IMR-90 (cell line): Measurements from ENCODE around the gene SOX6. TPM values are rescaled to one million over a fixed set of nuclear protein-coding genes. Genes with fewer than 3 reads are reported as not detected.

Source experiments
- ATAC-seq: fragments of 200-7000 bp; cut with Tn5 transposase; 2 replicates; pipeline ENCODE4 v1.9.1; 2020; ENCODE audit warnings: low read depth, mild to moderate bottlenecking, moderate library complexity
- BruUV-seq: library from RNA; stranded (reverse); fragments of 400-500 nt; replicated peaks from 2 replicates; lab custom pipeline; 2021; lab: Mats Ljungman, UMichigan
- CTCF ChIA-PET: fragments of 300-600 bp; formaldehyde crosslinking; extraction: SDS; loops from one replicate; lab custom pipeline; 2021; ENCODE audit warnings: antibody characterized with exemption; lab: Yijun Ruan, JAX
- POLR2A ChIA-PET: fragments of 300-600 bp; sonication (Branson Sonifier 250); formaldehyde crosslinking; loops from one replicate; lab custom pipeline; 2022; ENCODE audit warnings: antibody characterized with exemption; ENCODE audit not compliant: unreplicated experiment; lab: Charles Lee
- DNase-seq: peaks from one replicate; pipeline ENCODE4 v3.0.0; 2013
- H2AFZ ChIP-seq: replicated peaks from 2 replicates; pipeline ENCODE3; 2013; ENCODE audit warnings: low read length, mild to moderate bottlenecking; ENCODE audit not compliant: poor library complexity
- H2AK5ac ChIP-seq: 2 replicates; pipeline ENCODE4 v1.6.1; 2013; ENCODE audit warnings: low read depth, low read length, inconsistent platforms
- H2AK9ac ChIP-seq: replicated peaks from 2 replicates; pipeline ENCODE3; 2013; ENCODE audit warnings: mild to moderate bottlenecking, low read depth, low read length, moderate library complexity; ENCODE audit not compliant: poor library complexity
- H2BK120ac ChIP-seq: 2 replicates; pipeline ENCODE4 v1.6.1; 2013; ENCODE audit warnings: low read depth, low read length, inconsistent platforms
- H2BK15ac ChIP-seq: 3 replicates; pipeline ENCODE4 v1.6.1; 2013; ENCODE audit warnings: low read depth, low read length, inconsistent platforms
- H2BK20ac ChIP-seq: 2 replicates; pipeline ENCODE4 v1.6.1; 2013; ENCODE audit warnings: low read depth, mild to moderate bottlenecking, inconsistent platforms, low read length, moderate library complexity
- H2BK5ac ChIP-seq: 2 replicates; pipeline ENCODE4 v1.6.1; 2013; ENCODE audit warnings: mild to moderate bottlenecking, low read depth, low read length, inconsistent platforms; ENCODE audit not compliant: poor library complexity, severe bottlenecking
- H3K14ac ChIP-seq: replicated peaks from 2 replicates; pipeline ENCODE4 v1.6.1; 2013; ENCODE audit warnings: low read depth, low read length, inconsistent platforms
- H3K18ac ChIP-seq: 2 replicates; pipeline ENCODE4 v1.6.1; 2013; ENCODE audit warnings: low read depth, low read length, control low read depth
- H3K23ac ChIP-seq: 2 replicates; pipeline ENCODE4 v1.6.1; 2013; ENCODE audit warnings: low read depth, low read length, inconsistent platforms
- H3K27ac ChIP-seq: 2 replicates; pipeline ENCODE4 v1.5.1; 2013; ENCODE audit warnings: mild to moderate bottlenecking, control low read depth, low read length; ENCODE audit not compliant: insufficient read depth
- H3K27me3 ChIP-seq: 2 replicates; pipeline ENCODE4 v1.6.1; 2013; ENCODE audit warnings: low read length; ENCODE audit not compliant: control insufficient read depth, insufficient read depth
- H3K36me3 ChIP-seq: 2 replicates; pipeline ENCODE4 v1.6.1; 2013; ENCODE audit warnings: low read length, mixed read lengths; ENCODE audit not compliant: control insufficient read depth, insufficient read depth
- H3K4ac ChIP-seq: 2 replicates; pipeline ENCODE4 v1.6.1; 2013; ENCODE audit warnings: low read depth, low read length, inconsistent platforms
- H3K4me1 ChIP-seq: 2 replicates; pipeline ENCODE4 v1.6.1; 2013; ENCODE audit warnings: low read length, mixed read lengths; ENCODE audit not compliant: control insufficient read depth, insufficient read depth
- H3K4me2 ChIP-seq: 2 replicates; pipeline ENCODE4 v1.6.1; 2013; ENCODE audit warnings: low read depth, mild to moderate bottlenecking, control low read depth, low read length, moderate library complexity
- H3K4me3 ChIP-seq: 2 replicates; pipeline ENCODE4 v1.5.1; 2013; ENCODE audit warnings: low read depth, mild to moderate bottlenecking, control low read depth, low read length, moderate library complexity; ENCODE audit not compliant: insufficient read depth
- H3K56ac ChIP-seq: 2 replicates; pipeline ENCODE4 v1.6.1; 2013; ENCODE audit warnings: low read length, inconsistent platforms; ENCODE audit not compliant: insufficient read depth; ENCODE audit errors: extremely low read depth
- H3K79me1 ChIP-seq, 2 experiments: 2 replicates each; pipeline ENCODE4 v1.6.1; 2013; ENCODE audit warnings: low read length in 2 of 2, inconsistent platforms in 1 of 2, low read depth in 1 of 2
- H3K9ac ChIP-seq: 2 replicates; pipeline ENCODE4 v1.6.1; 2013; ENCODE audit warnings: low read depth, low read length, control low read depth
- H3K9me1 ChIP-seq: 2 replicates; pipeline ENCODE4 v1.6.1; 2013; ENCODE audit warnings: low read length, inconsistent platforms; ENCODE audit not compliant: insufficient read depth
- H3K9me3 ChIP-seq: 2 replicates; pipeline ENCODE4 v1.6.1; 2013; ENCODE audit warnings: low read length; ENCODE audit not compliant: control insufficient read depth, insufficient read depth
- H4K20me1 ChIP-seq: 2 replicates; pipeline ENCODE4 v1.6.1; 2013; ENCODE audit warnings: low read length, inconsistent platforms; ENCODE audit not compliant: insufficient read depth
- H4K5ac ChIP-seq: 2 replicates; pipeline ENCODE4 v1.6.1; 2013; ENCODE audit warnings: mild to moderate bottlenecking, low read depth, low read length, control low read depth
- H4K8ac ChIP-seq, 2 experiments: 2 replicates each; pipeline ENCODE4 v1.6.1; 2013; ENCODE audit warnings: low read depth in 2 of 2, low read length in 2 of 2, control low read depth in 1 of 2, inconsistent platforms in 1 of 2
- H4K91ac ChIP-seq: 2 replicates; pipeline ENCODE4 v1.6.1; 2013; ENCODE audit warnings: low read depth, low read length, inconsistent platforms; ENCODE audit not compliant: insufficient read depth
- CTCF ChIP-seq: conservative IDR thresholded peaks from 2 replicates; pipeline ENCODE4 v1.5.1; 2012; ENCODE audit warnings: mild to moderate bottlenecking, low read depth, low read length, improper control_type of control experiment
- MAZ ChIP-seq: IDR thresholded peaks from 2 replicates; pipeline ENCODE4 v1.6.1; 2012; ENCODE audit warnings: low read depth, mild to moderate bottlenecking, low read length, improper control_type of control experiment, moderate library complexity, borderline replicate concordance
- RAD21 ChIP-seq: IDR thresholded peaks from 2 replicates; pipeline ENCODE4 v1.6.1; 2012; ENCODE audit warnings: low read length, improper control_type of control experiment
- SMC3 ChIP-seq: fragments of 150-350 bp; IDR thresholded peaks from 2 replicates; pipeline ENCODE4 v1.6.1; 2016; ENCODE audit warnings: low read depth, mild to moderate bottlenecking, antibody characterized with exemption, low read length, moderate library complexity
- WGBS, 2 experiments: methylation state at CpG; one replicate each; pipeline versions ENCODE4 v1.1.5 to v1.1.7; 2013; ENCODE audit warnings: missing lambda C conversion rate in 2 of 2; ENCODE audit not compliant: insufficient read length in 1 of 2; ENCODE audit errors: extremely low coverage in 2 of 2; 5-methylcytosine and 5-hydroxymethylcytosine counted together
- dilution Hi-C: fragments of 300-500 bp; cut with HindIII; formaldehyde crosslinking; loops from one replicate; pipeline ENCODE4 v1.14.3; 2018; ENCODE audit warnings: low sequenced_read_pairs; ENCODE audit not compliant: unreplicated experiment
- in situ Hi-C: fragments of 300-500 bp; cut with MboI; formaldehyde crosslinking; loops from 3 replicates; pipeline ENCODE4 v1.14.3; 2019; ENCODE audit warnings: low sequenced_read_pairs, inconsistent platforms, mixed read lengths
- intact Hi-C: fragments of 100-400 bp; cut with micrococcal nuclease; formaldehyde crosslinking; loops from 2 replicates; pipeline ENCODE4 v1.10.0; 2022
- polyA plus RNA-seq, 3 experiments: library from polyadenylated mRNA; depleted of rRNA; stranded (reverse); fragments of >200 nt; gene quantifications; 2 replicates each; pipeline ENCODE4 v1.2.3, GENCODE V29; 2012; ENCODE audit warnings: low replicate concordance in 1 of 3
- total RNA-seq: library from RNA; depleted of rRNA; stranded (reverse); fragments of >200 nt; gene quantifications from 2 replicates; pipeline ENCODE4 v1.2.3, GENCODE V29; 2012

The SOX6 gene
- total and polyA plus RNA-seq, 2 of the 4 experiments (the other 2 are of a cell fraction) = 1.7 to 7.7 TPM

- peak overlapping the region; percentile 11; the same call in 1 of the 2 replicates for H3K56ac ChIP-seq
- peak; percentile 27; the same call in 1 of the 2 replicates for TF ChIP-seq CTCF
- peak; percentile 14; the same call in 1 of the 2 replicates for TF ChIP-seq SMC3
- TF ChIP-seq RAD21 = 0 out of 2 replicates have a peak, but pooled peaks have one; percentile 15
- TF ChIP-seq MAZ = no peak
- intact Hi-C loops (no loop called here), in situ Hi-C loops (no loop called here), dilution Hi-C loops (no loop called here)
- no peak overlapping the region for H4K5ac ChIP-seq
- peak; percentile 23 for DNase-seq
- peak overlapping the region; percentile 77 for H2AFZ ChIP-seq
- no peak overlapping the region for H2BK120ac ChIP-seq
- no peak overlapping the region for H3K4me3 ChIP-seq
- H3K9me3 ChIP-seq = no peaks in the 10 kb centered on the region
- 0 out of 3 replicates have a peak overlapping the region, but pooled peaks have one; percentile 22 for H2BK15ac ChIP-seq
- H3K23ac ChIP-seq = no peak overlapping the region
- no peak overlapping the region for H3K4ac ChIP-seq
- no peak overlapping the region; the same call in 1 of the 2 replicates for H4K91ac ChIP-seq
- BruUV-seq = no TSS peak
- H3K36me3 ChIP-seq = no peaks in the 10 kb centered on the region
- no peaks in the 10 kb centered on the region for H3K9me1 ChIP-seq
- H3K4me2 ChIP-seq = no peak overlapping the region
- no peaks in the 10 kb centered on the region for H3K4me1 ChIP-seq
- ATAC-seq = no peak
- CTCF ChIA-PET = interaction anchor here (0.6 kb wide), 1 partner anchor 84 kb away, joined by 3 read pairs; no protein-coding TSS in a partner anchor
- no peak overlapping the region for H2BK5ac ChIP-seq
- no peak overlapping the region for H2BK20ac ChIP-seq
- peak overlapping the region; percentile 10; the same call in 1 of the 2 replicates for H3K14ac ChIP-seq
- WGBS, 2 experiments = 100% methylated on average over 1 of the region's 4 CpGs; no CpG with 5 or more reads in 1 of the 2 experiments
- no peak overlapping the region for H3K27ac ChIP-seq
- H4K20me1 ChIP-seq = no peaks in the 10 kb centered on the region
- POLR2A ChIA-PET = no interaction called here
- H3K79me1 ChIP-seq = 0 out of 4 replicates have a peak, but pooled peaks cover 0 to 3% of the 10 kb centered on the region in 2 experiments
- H2AK5ac ChIP-seq = no peak overlapping the region
- no peaks in the 10 kb centered on the region for H3K27me3 ChIP-seq
- no peak overlapping the region for H3K18ac ChIP-seq
- H3K9ac ChIP-seq = peak overlapping the region; percentile 29; the same call in 1 of the 2 replicates
- no peak overlapping the region; a peak in 1 of 4 replicates for H4K8ac ChIP-seq
- H2AK9ac ChIP-seq = peak overlapping the region; percentile 37
Measured at GRCh38 chr11:16252373-16252772, 104.0 kb downstream of the SOX6 start.
